IMR-90 (cell line): ENCODE results near the gene ZBTB48. TPM values are rescaled to one million over a fixed set of nuclear protein-coding genes. Genes with fewer than 3 reads are reported as not detected.

Experiments used
- ATAC-seq: fragments of 200-7000 bp; cut with Tn5 transposase; 2 replicates; pipeline ENCODE4 v1.9.1; 2020; ENCODE audit warnings: low read depth, mild to moderate bottlenecking, moderate library complexity
- BruUV-seq: library from RNA; stranded (reverse); fragments of 400-500 nt; replicated peaks from 2 replicates; lab custom pipeline; 2021; lab: Mats Ljungman, UMichigan
- CTCF ChIA-PET: fragments of 300-600 bp; formaldehyde crosslinking; extraction: SDS; loops from one replicate; lab custom pipeline; 2021; ENCODE audit warnings: antibody characterized with exemption; lab: Yijun Ruan, JAX
- POLR2A ChIA-PET: fragments of 300-600 bp; sonication (Branson Sonifier 250); formaldehyde crosslinking; loops from one replicate; lab custom pipeline; 2022; ENCODE audit warnings: antibody characterized with exemption; ENCODE audit not compliant: unreplicated experiment; lab: Charles Lee
- DNase-seq: peaks from one replicate; pipeline ENCODE4 v3.0.0; 2013
- H2AFZ ChIP-seq: replicated peaks from 2 replicates; pipeline ENCODE3; 2013; ENCODE audit warnings: low read length, mild to moderate bottlenecking; ENCODE audit not compliant: poor library complexity
- H2AK5ac ChIP-seq: 2 replicates; pipeline ENCODE4 v1.6.1; 2013; ENCODE audit warnings: low read depth, low read length, inconsistent platforms
- H2AK9ac ChIP-seq: replicated peaks from 2 replicates; pipeline ENCODE3; 2013; ENCODE audit warnings: mild to moderate bottlenecking, low read depth, low read length, moderate library complexity; ENCODE audit not compliant: poor library complexity
- H2BK120ac ChIP-seq: 2 replicates; pipeline ENCODE4 v1.6.1; 2013; ENCODE audit warnings: low read depth, low read length, inconsistent platforms
- H2BK15ac ChIP-seq: 3 replicates; pipeline ENCODE4 v1.6.1; 2013; ENCODE audit warnings: low read depth, low read length, inconsistent platforms
- H2BK20ac ChIP-seq: 2 replicates; pipeline ENCODE4 v1.6.1; 2013; ENCODE audit warnings: low read depth, mild to moderate bottlenecking, inconsistent platforms, low read length, moderate library complexity
- H2BK5ac ChIP-seq: 2 replicates; pipeline ENCODE4 v1.6.1; 2013; ENCODE audit warnings: mild to moderate bottlenecking, low read depth, low read length, inconsistent platforms; ENCODE audit not compliant: poor library complexity, severe bottlenecking
- H3K14ac ChIP-seq: replicated peaks from 2 replicates; pipeline ENCODE4 v1.6.1; 2013; ENCODE audit warnings: low read depth, low read length, inconsistent platforms
- H3K18ac ChIP-seq: 2 replicates; pipeline ENCODE4 v1.6.1; 2013; ENCODE audit warnings: low read depth, low read length, control low read depth
- H3K23ac ChIP-seq: 2 replicates; pipeline ENCODE4 v1.6.1; 2013; ENCODE audit warnings: low read depth, low read length, inconsistent platforms
- H3K27ac ChIP-seq: 2 replicates; pipeline ENCODE4 v1.5.1; 2013; ENCODE audit warnings: mild to moderate bottlenecking, control low read depth, low read length; ENCODE audit not compliant: insufficient read depth
- H3K27me3 ChIP-seq: 2 replicates; pipeline ENCODE4 v1.6.1; 2013; ENCODE audit warnings: low read length; ENCODE audit not compliant: control insufficient read depth, insufficient read depth
- H3K36me3 ChIP-seq: 2 replicates; pipeline ENCODE4 v1.6.1; 2013; ENCODE audit warnings: low read length, mixed read lengths; ENCODE audit not compliant: control insufficient read depth, insufficient read depth
- H3K4ac ChIP-seq: 2 replicates; pipeline ENCODE4 v1.6.1; 2013; ENCODE audit warnings: low read depth, low read length, inconsistent platforms
- H3K4me1 ChIP-seq: 2 replicates; pipeline ENCODE4 v1.6.1; 2013; ENCODE audit warnings: low read length, mixed read lengths; ENCODE audit not compliant: control insufficient read depth, insufficient read depth
- H3K4me2 ChIP-seq: 2 replicates; pipeline ENCODE4 v1.6.1; 2013; ENCODE audit warnings: low read depth, mild to moderate bottlenecking, control low read depth, low read length, moderate library complexity
- H3K4me3 ChIP-seq: 2 replicates; pipeline ENCODE4 v1.5.1; 2013; ENCODE audit warnings: low read depth, mild to moderate bottlenecking, control low read depth, low read length, moderate library complexity; ENCODE audit not compliant: insufficient read depth
- H3K56ac ChIP-seq: 2 replicates; pipeline ENCODE4 v1.6.1; 2013; ENCODE audit warnings: low read length, inconsistent platforms; ENCODE audit not compliant: insufficient read depth; ENCODE audit errors: extremely low read depth
- H3K79me1 ChIP-seq, 2 experiments: 2 replicates each; pipeline ENCODE4 v1.6.1; 2013; ENCODE audit warnings: low read length in 2 of 2, inconsistent platforms in 1 of 2, low read depth in 1 of 2
- H3K9ac ChIP-seq: 2 replicates; pipeline ENCODE4 v1.6.1; 2013; ENCODE audit warnings: low read depth, low read length, control low read depth
- H3K9me1 ChIP-seq: 2 replicates; pipeline ENCODE4 v1.6.1; 2013; ENCODE audit warnings: low read length, inconsistent platforms; ENCODE audit not compliant: insufficient read depth
- H3K9me3 ChIP-seq: 2 replicates; pipeline ENCODE4 v1.6.1; 2013; ENCODE audit warnings: low read length; ENCODE audit not compliant: control insufficient read depth, insufficient read depth
- H4K20me1 ChIP-seq: 2 replicates; pipeline ENCODE4 v1.6.1; 2013; ENCODE audit warnings: low read length, inconsistent platforms; ENCODE audit not compliant: insufficient read depth
- H4K5ac ChIP-seq: 2 replicates; pipeline ENCODE4 v1.6.1; 2013; ENCODE audit warnings: mild to moderate bottlenecking, low read depth, low read length, control low read depth
- H4K8ac ChIP-seq, 2 experiments: 2 replicates each; pipeline ENCODE4 v1.6.1; 2013; ENCODE audit warnings: low read depth in 2 of 2, low read length in 2 of 2, control low read depth in 1 of 2, inconsistent platforms in 1 of 2
- H4K91ac ChIP-seq: 2 replicates; pipeline ENCODE4 v1.6.1; 2013; ENCODE audit warnings: low read depth, low read length, inconsistent platforms; ENCODE audit not compliant: insufficient read depth
- CEBPB ChIP-seq: IDR thresholded peaks from 2 replicates; pipeline ENCODE4 v1.6.1; 2012; ENCODE audit warnings: low read depth, low read length, improper control_type of control experiment
- FOS ChIP-seq: fragments of 150-350 bp; IDR thresholded peaks from 2 replicates; pipeline ENCODE4 v1.6.1; 2016; ENCODE audit warnings: low read depth, low read length
- MAFK ChIP-seq: IDR thresholded peaks from 2 replicates; pipeline ENCODE4 v1.6.1; 2012; ENCODE audit warnings: low read depth, low read length, improper control_type of control experiment
- MAZ ChIP-seq: IDR thresholded peaks from 2 replicates; pipeline ENCODE4 v1.6.1; 2012; ENCODE audit warnings: low read depth, mild to moderate bottlenecking, low read length, improper control_type of control experiment, moderate library complexity, borderline replicate concordance
- MXI1 ChIP-seq: IDR thresholded peaks from 2 replicates; pipeline ENCODE4 v1.6.1; 2012; ENCODE audit warnings: low read depth, mild to moderate bottlenecking, low read length, moderate library complexity, borderline replicate concordance
- NFE2L2 ChIP-seq: fragments of 150-350 bp; IDR thresholded peaks from 2 replicates; pipeline ENCODE4 v1.6.1; 2016; ENCODE audit warnings: low read depth, mild to moderate bottlenecking, low read length
- WGBS, 2 experiments: methylation state at CpG; one replicate each; pipeline versions ENCODE4 v1.1.5 to v1.1.7; 2013; ENCODE audit warnings: missing lambda C conversion rate in 2 of 2; ENCODE audit not compliant: insufficient read length in 1 of 2; ENCODE audit errors: extremely low coverage in 2 of 2; 5-methylcytosine and 5-hydroxymethylcytosine counted together
- dilution Hi-C: fragments of 300-500 bp; cut with HindIII; formaldehyde crosslinking; loops from one replicate; pipeline ENCODE4 v1.14.3; 2018; ENCODE audit warnings: low sequenced_read_pairs; ENCODE audit not compliant: unreplicated experiment
- in situ Hi-C: fragments of 300-500 bp; cut with MboI; formaldehyde crosslinking; loops from 3 replicates; pipeline ENCODE4 v1.14.3; 2019; ENCODE audit warnings: low sequenced_read_pairs, inconsistent platforms, mixed read lengths
- intact Hi-C: fragments of 100-400 bp; cut with micrococcal nuclease; formaldehyde crosslinking; loops from 2 replicates; pipeline ENCODE4 v1.10.0; 2022
- polyA plus RNA-seq, 3 experiments: library from polyadenylated mRNA; depleted of rRNA; stranded (reverse); fragments of >200 nt; gene quantifications; 2 replicates each; pipeline ENCODE4 v1.2.3, GENCODE V29; 2012; ENCODE audit warnings: low replicate concordance in 1 of 3
- total RNA-seq: library from RNA; depleted of rRNA; stranded (reverse); fragments of >200 nt; gene quantifications from 2 replicates; pipeline ENCODE4 v1.2.3, GENCODE V29; 2012

Gene ZBTB48
- total and polyA plus RNA-seq, 2 of the 4 experiments (the other 2 are of a cell fraction): 9.3 to 17.5 TPM

GRCh38 chr1:6544831-6545230 is 35.0 kb upstream of the ZBTB48 start:
- no peaks in the 10 kb centered on the region for H3K27me3 ChIP-seq
- ATAC-seq: peak; percentile 17; the same call in 1 of the 2 replicates
- H3K27ac ChIP-seq: no peak overlapping the region
- no TSS peak for BruUV-seq
- H3K4ac ChIP-seq: no peak overlapping the region
- TF ChIP-seq NFE2L2: no peak
- no peak for TF ChIP-seq MXI1
- no peak for TF ChIP-seq MAFK
- peak; percentile 39; the same call in 1 of the 2 replicates for TF ChIP-seq CEBPB
- no peak for TF ChIP-seq MAZ
- peak; percentile 50; the same call in 1 of the 2 replicates for TF ChIP-seq FOS
- DNase-seq: peak; percentile 80
- H2AFZ ChIP-seq: no peak overlapping the region
- in situ Hi-C loops: no loop called here
- H2BK5ac ChIP-seq: no peak overlapping the region
- no peak overlapping the region for H4K91ac ChIP-seq
- no peaks in the 10 kb centered on the region for H4K20me1 ChIP-seq
- H2BK120ac ChIP-seq: no peak overlapping the region
- ChIA-PET POLR2A (no interaction called here), CTCF (no interaction called here)
- H3K4me1 ChIP-seq: peaks cover 2% of the 10 kb centered on the region
- no peak overlapping the region for H3K4me2 ChIP-seq
- H2BK20ac ChIP-seq: no peak overlapping the region
- no peak overlapping the region for H2AK5ac ChIP-seq
- H3K9me3 ChIP-seq: no peaks in the 10 kb centered on the region
- peaks cover 15 to 20% of the 10 kb centered on the region in 2 experiments for H3K79me1 ChIP-seq
- no peak overlapping the region for H2AK9ac ChIP-seq
- peaks cover 45% of the 10 kb centered on the region for H3K36me3 ChIP-seq
- H3K9me1 ChIP-seq: peaks cover 5% of the 10 kb centered on the region; the same call in 1 of the 2 replicates
- intact Hi-C loops: no loop called here
- H3K18ac ChIP-seq: no peak overlapping the region
- H3K4me3 ChIP-seq: no peak overlapping the region
- H3K14ac ChIP-seq: no peak overlapping the region
- dilution Hi-C loops: no loop called here
- 10% methylated on average over 2 of the region's 3 CpGs; no CpG with 5 or more reads in 1 of the 2 experiments for WGBS, 2 experiments
- H3K23ac ChIP-seq: no peak overlapping the region
- H4K5ac ChIP-seq: no peak overlapping the region
- H4K8ac ChIP-seq: no peak overlapping the region
- no peak overlapping the region for H3K9ac ChIP-seq
- H3K56ac ChIP-seq: no peak overlapping the region
- no peak overlapping the region for H2BK15ac ChIP-seq
